ENCODE measurements around the gene KDM5C. TPM values are rescaled to one million over a fixed set of nuclear protein-coding genes. Genes with fewer than 3 reads are reported as not detected.
A peak's percentile ranks its signal among the peaks of the same experiment; 100 is the strongest.

The KDM5C gene
- total and polyA plus RNA-seq, 2 of the 4 experiments (the other 2 are of a cell fraction): 75.4 to 84.6 TPM

GRCh38 chrX:53262918-53263394 lies 37.9 kb upstream of the KDM5C start:
- intact Hi-C loops (cut with micrococcal nuclease): no loop called here
- peak overlapping the region; percentile 25; the same call in 1 of the 2 replicates for H3K4ac ChIP-seq (ENCODE audit: low read depth, low read length)
- H4K20me1 ChIP-seq (ENCODE audit: insufficient read depth, low read length): peaks cover 23% of the 10 kb centered on the region; the same call in 1 of the 2 replicates
- H2BK5ac ChIP-seq (ENCODE audit: low read depth, low read length, poor library complexity, severe bottlenecking): no peak overlapping the region
- no peaks in the 10 kb centered on the region for H3K9me3 ChIP-seq (ENCODE audit: control insufficient read depth, insufficient read depth, low read length)
- dilution Hi-C loops (cut with HindIII; ENCODE audit: low sequenced_read_pairs, unreplicated experiment): no loop called here
- H2BK15ac ChIP-seq (ENCODE audit: low read depth, low read length): no peak overlapping the region
- H3K27ac ChIP-seq (ENCODE audit: insufficient read depth, low read length): no peak overlapping the region
- no peak overlapping the region for H3K9ac ChIP-seq (ENCODE audit: low read depth, low read length)
- TF ChIP-seq CTCF (conservative IDR thresholded peaks at IDR 0.05; ENCODE audit: low read depth, low read length) (no peak), RCOR1 (IDR thresholded peaks at IDR 0.05; ENCODE audit: insufficient replicate concordance, low read length) (no peak), SMC3 (IDR thresholded peaks at IDR 0.05; ENCODE audit: low read depth, low read length) (no peak), RAD21 (IDR thresholded peaks at IDR 0.05; ENCODE audit: low read length) (no peak), MAZ (IDR thresholded peaks at IDR 0.05; ENCODE audit: borderline replicate concordance, low read depth, low read length) (no peak), FOS (IDR thresholded peaks at IDR 0.05; ENCODE audit: low read depth, low read length) (peak; percentile 47; the same call in 1 of the 2 replicates)
- BruUV-seq (replicated peaks): no TSS peak
- peak overlapping the region; percentile 19; the same call in 1 of the 2 replicates for H4K91ac ChIP-seq (ENCODE audit: insufficient read depth, low read depth, low read length)
- H3K4me3 ChIP-seq (ENCODE audit: insufficient read depth, low read depth, low read length): no peak overlapping the region
- H4K5ac ChIP-seq (ENCODE audit: low read depth, low read length): no peak overlapping the region; the same call in 1 of the 2 replicates
- WGBS, 2 experiments (ENCODE audit: extremely low coverage in 2 of 2, insufficient read length in 1 of 2): no CpG with 5 or more reads among the region's 8 CpGs
- peak overlapping the region; percentile 52 for H2AFZ ChIP-seq (replicated peaks; ENCODE audit: low read length, poor library complexity)
- H3K9me1 ChIP-seq (ENCODE audit: insufficient read depth, low read length): peaks cover 24% of the 10 kb centered on the region
- peak overlapping the region; percentile 7; the same call in 1 of the 2 replicates for H2AK5ac ChIP-seq (ENCODE audit: low read depth, low read length)
- in situ Hi-C loops (cut with MboI; ENCODE audit: low sequenced_read_pairs): no loop called here
- no peak overlapping the region for H3K4me2 ChIP-seq (ENCODE audit: low read depth, low read length)
- ATAC-seq (ENCODE audit: low read depth) (peak; percentile 70), DNase-seq (peak; percentile 55)
- H2BK20ac ChIP-seq (ENCODE audit: low read depth, low read length): peak overlapping the region; percentile 11; the same call in 1 of the 2 replicates
- H3K27me3 ChIP-seq (ENCODE audit: control insufficient read depth, insufficient read depth, low read length): peaks cover 30% of the 10 kb centered on the region; the same call in 1 of the 2 replicates
- no peak overlapping the region for H3K56ac ChIP-seq (ENCODE audit: extremely low read depth, insufficient read depth, low read length)
- H3K14ac ChIP-seq (replicated peaks; ENCODE audit: low read depth, low read length): no peak overlapping the region
- POLR2A ChIA-PET (ENCODE audit: unreplicated experiment): no interaction called here
- 0 out of 4 replicates have a peak overlapping the region, but pooled peaks of 1 of the 2 experiments have one; percentile 11 for H4K8ac ChIP-seq (ENCODE audit: low read depth in 2 of 2, low read length in 2 of 2)
- no peak overlapping the region for H2AK9ac ChIP-seq (replicated peaks; ENCODE audit: low read depth, low read length, poor library complexity)
- peak overlapping the region; percentile 49; the same call in 1 of the 2 replicates for H2BK120ac ChIP-seq (ENCODE audit: low read depth, low read length)
- H3K79me1 ChIP-seq (ENCODE audit: low read depth in 1 of 2, low read length in 2 of 2): peaks cover 0 to 17% of the 10 kb centered on the region in 2 experiments; a peak in 1 of 4 replicates
- CTCF ChIA-PET: interaction anchor here (0.8 kb wide), 1 partner anchor 17 kb away, joined by 3 read pairs; no protein-coding TSS in a partner anchor
- no peaks in the 10 kb centered on the region for H3K36me3 ChIP-seq (ENCODE audit: control insufficient read depth, insufficient read depth, low read length)
- no peak overlapping the region for H3K23ac ChIP-seq (ENCODE audit: low read depth, low read length)
- peaks cover 24% of the 10 kb centered on the region for H3K4me1 ChIP-seq (ENCODE audit: control insufficient read depth, insufficient read depth, low read length)
- no peak overlapping the region for H3K18ac ChIP-seq (ENCODE audit: low read depth, low read length)
